SK-N-MC (cell line): ENCODE data around the gene SKP1.

ENCODE experiments used
- DNase-seq: peaks from one replicate; pipeline ENCODE4 v3.0.0-alpha.2; 2011; ENCODE audit warnings: low read depth, low spot score
- H3K27ac ChIP-seq: fragments of 200-600 bp; sonication (generic); 2 replicates; pipeline ENCODE4 v1.5.1; 2016; ENCODE audit warnings: mixed run types
- H3K36me3 ChIP-seq: fragments of 200-600 bp; sonication (generic); 2 replicates; pipeline ENCODE4 v1.6.1; 2017; ENCODE audit warnings: antibody characterized with exemption, low read length, mixed read lengths; ENCODE audit not compliant: insufficient read depth
- H3K4me3 ChIP-seq: fragments of 200-600 bp; sonication (generic); 2 replicates; pipeline ENCODE4 v1.5.1; 2016
- H3K9ac ChIP-seq: fragments of 200-600 bp; sonication (generic); 2 replicates; pipeline ENCODE4 v1.8.0; 2017; ENCODE audit warnings: mixed run types, mixed read lengths; ENCODE audit not compliant: insufficient read length
- H3K9me3 ChIP-seq: fragments of 200-600 bp; sonication (generic); 2 replicates; pipeline ENCODE4 v1.6.1; 2017; ENCODE audit warnings: low read depth, mild to moderate bottlenecking, antibody characterized with exemption, low read length, moderate library complexity, mixed read lengths
- EZH2 ChIP-seq: fragments of 200-600 bp; sonication (generic); IDR thresholded peaks from one replicate; pipeline ENCODE4 v1.6.1; 2017; ENCODE audit warnings: antibody characterized with exemption
- FOXP2 ChIP-seq: optimal IDR thresholded peaks from 2 replicates; pipeline ENCODE3; 2011; ENCODE audit warnings: mild to moderate bottlenecking, moderate library complexity; ENCODE audit not compliant: insufficient read depth; ENCODE audit errors: extremely low read length, control extremely low read depth
- POLR2AphosphoS5 ChIP-seq: IDR thresholded peaks from 2 replicates; pipeline ENCODE4 v1.6.1; 2012; ENCODE audit warnings: mild to moderate bottlenecking, low read depth, low read length, borderline replicate concordance

SKP1 gene

GRCh38 chr5:134113902-134114875 is 62.6 kb downstream of the SKP1 start, which contains the start of gene TCF7:
Gene TCF7, plus strand, starts transcription at chr5:134114681. Its CDS starts 226 bp downstream, at chr5:134114907.
- H3K27ac ChIP-seq = no peak within 1 kb of the TSS
- H3K9ac ChIP-seq = peak within 1 kb of the TSS; percentile 53
- H3K9me3 ChIP-seq = no peaks in the 10 kb centered on the region
- DNase-seq = peak; percentile 8
- TF ChIP-seq FOXP2 (no peak), EZH2 (no peak), POLR2AphosphoS5 (no peak)
- H3K36me3 ChIP-seq = no peaks in the 10 kb centered on the region
- H3K4me3 ChIP-seq = peak within 1 kb of the TSS; percentile 81

DNA sequence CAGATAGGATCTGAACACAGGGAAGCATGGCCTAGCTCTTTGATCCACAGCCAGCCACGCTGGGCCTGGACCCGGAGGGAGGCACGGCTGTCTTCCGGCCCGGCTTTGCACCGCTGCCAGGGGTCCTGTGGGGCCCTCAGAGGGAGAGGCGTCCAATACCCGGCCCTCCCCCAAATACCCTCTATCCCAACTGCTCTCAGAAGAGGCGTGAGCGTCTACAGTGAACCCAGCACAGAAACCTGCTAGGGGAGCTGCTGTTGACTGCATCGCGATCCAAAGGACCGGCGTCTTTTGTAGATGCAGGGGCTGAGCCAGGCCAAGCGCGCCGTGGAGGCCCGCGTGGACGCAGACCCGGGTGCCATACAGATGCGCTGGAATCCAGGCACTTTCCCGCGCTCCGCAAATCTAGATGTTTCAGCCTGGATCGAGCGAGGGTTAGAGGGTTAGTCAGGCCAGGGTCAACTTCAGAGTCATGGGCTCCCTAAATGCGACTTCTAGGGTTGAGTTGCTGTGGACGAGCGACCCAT is 63.3 kb downstream of the SKP1 start:
- H3K27ac ChIP-seq = no peak overlapping the region
- no peak overlapping the region for H3K4me3 ChIP-seq
- H3K9me3 ChIP-seq = no peaks in the 10 kb centered on the region
- H3K9ac ChIP-seq = no peak overlapping the region
- no peak for DNase-seq
- TF ChIP-seq EZH2 = no peak
- TF ChIP-seq POLR2AphosphoS5 = no peak
- TF ChIP-seq FOXP2 = no peak
- H3K36me3 ChIP-seq = no peaks in the 10 kb centered on the region

DNA sequence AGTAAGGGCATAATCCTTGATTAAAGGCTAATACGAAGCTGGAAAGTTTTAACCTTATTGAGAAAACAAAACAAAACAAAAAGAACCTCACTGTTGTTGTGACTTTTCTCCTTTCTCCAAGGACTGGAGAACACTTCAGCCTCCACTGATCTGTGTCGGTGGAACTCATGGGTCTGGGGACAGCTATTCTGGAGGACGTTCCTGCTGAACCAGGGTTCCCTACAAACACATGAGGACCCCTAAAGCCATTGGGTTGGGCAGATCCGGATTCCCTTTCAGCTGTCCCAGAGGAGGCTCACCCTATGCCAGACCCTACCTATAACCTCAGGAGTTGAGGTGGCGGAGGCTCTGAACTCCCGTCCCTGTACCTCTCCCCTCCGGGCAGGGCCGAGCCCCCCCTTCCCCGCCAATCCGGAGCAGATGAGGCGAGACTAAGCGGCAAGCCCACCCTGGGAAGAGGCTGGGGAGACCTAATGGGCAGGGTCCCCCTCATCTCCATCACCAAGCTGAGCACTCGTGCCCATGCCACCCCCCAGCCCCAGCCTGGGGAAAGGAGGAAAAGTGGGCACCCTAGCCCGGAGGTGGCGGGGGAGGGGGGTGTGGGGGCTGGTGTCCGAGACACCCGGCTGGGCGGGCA is 63.9 kb downstream of the SKP1 start:
- no peak overlapping the region for H3K27ac ChIP-seq
- no peak overlapping the region for H3K9ac ChIP-seq
- TF ChIP-seq EZH2 = no peak
- no peak for TF ChIP-seq FOXP2
- no peak for TF ChIP-seq POLR2AphosphoS5
- no peak for DNase-seq
- no peak overlapping the region for H3K4me3 ChIP-seq
- H3K36me3 ChIP-seq = no peaks in the 10 kb centered on the region
- no peaks in the 10 kb centered on the region for H3K9me3 ChIP-seq

- no peak overlapping the region for H3K9ac ChIP-seq
- H3K9me3 ChIP-seq = no peaks in the 10 kb centered on the region
- DNase-seq = no peak
- H3K4me3 ChIP-seq = no peak overlapping the region
- TF ChIP-seq POLR2AphosphoS5 (no peak), EZH2 (no peak), FOXP2 (no peak)
- H3K27ac ChIP-seq = no peak overlapping the region
- no peaks in the 10 kb centered on the region for H3K36me3 ChIP-seq
These were observed 64.8 kb downstream of the SKP1 start for GRCh38 chr5:134111741-134112647.

DNA sequence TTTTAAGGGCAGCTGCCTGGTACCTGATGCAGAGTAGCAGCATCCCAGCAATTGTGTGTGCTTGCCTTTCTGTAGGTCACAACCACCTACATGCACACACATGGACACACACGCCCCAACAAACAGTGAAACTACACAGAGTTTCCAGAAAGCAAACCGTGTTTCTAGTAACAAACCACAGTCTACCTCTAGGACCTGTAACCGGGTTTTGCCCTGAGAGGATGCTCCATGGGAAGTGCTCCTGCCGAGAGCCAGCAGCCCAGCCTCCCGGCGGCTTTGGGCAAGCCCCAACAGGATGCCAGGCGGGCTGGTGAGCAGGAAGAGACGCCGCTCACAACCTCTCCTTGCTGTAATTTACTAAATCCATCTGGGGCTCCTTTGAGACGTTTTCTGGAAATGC is 66.4 kb downstream of the SKP1 start:
- no peak overlapping the region for H3K27ac ChIP-seq
- H3K36me3 ChIP-seq = no peaks in the 10 kb centered on the region
- no peak overlapping the region for H3K9ac ChIP-seq
- no peaks in the 10 kb centered on the region for H3K9me3 ChIP-seq
- DNase-seq = no peak
- TF ChIP-seq EZH2 (no peak), FOXP2 (no peak), POLR2AphosphoS5 (no peak)
- no peak overlapping the region for H3K4me3 ChIP-seq

- TF ChIP-seq FOXP2 (no peak), EZH2 (no peak), POLR2AphosphoS5 (no peak)
- H3K9me3 ChIP-seq = no peaks in the 10 kb centered on the region
- no peaks in the 10 kb centered on the region for H3K36me3 ChIP-seq
- no peak for DNase-seq
- H3K27ac ChIP-seq = no peak overlapping the region
- no peak overlapping the region for H3K4me3 ChIP-seq
- H3K9ac ChIP-seq = no peak overlapping the region
These were observed 69.0 kb downstream of the SKP1 start for GRCh38 chr5:134107779-134108178.

- Histone ChIP-seq H3K9me3 (no peaks in the 10 kb centered on the region), H3K36me3 (no peaks in the 10 kb centered on the region), H3K4me3 (no peak overlapping the region), H3K27ac (no peak overlapping the region), H3K9ac (no peak overlapping the region)
- DNase-seq = no peak
- TF ChIP-seq POLR2AphosphoS5 (no peak), EZH2 (no peak), FOXP2 (no peak)
These were observed 69.6 kb downstream of the SKP1 start for GRCh38 chr5:134106991-134107701.
